ENCODE results near the gene PLRG1.

DNA sequence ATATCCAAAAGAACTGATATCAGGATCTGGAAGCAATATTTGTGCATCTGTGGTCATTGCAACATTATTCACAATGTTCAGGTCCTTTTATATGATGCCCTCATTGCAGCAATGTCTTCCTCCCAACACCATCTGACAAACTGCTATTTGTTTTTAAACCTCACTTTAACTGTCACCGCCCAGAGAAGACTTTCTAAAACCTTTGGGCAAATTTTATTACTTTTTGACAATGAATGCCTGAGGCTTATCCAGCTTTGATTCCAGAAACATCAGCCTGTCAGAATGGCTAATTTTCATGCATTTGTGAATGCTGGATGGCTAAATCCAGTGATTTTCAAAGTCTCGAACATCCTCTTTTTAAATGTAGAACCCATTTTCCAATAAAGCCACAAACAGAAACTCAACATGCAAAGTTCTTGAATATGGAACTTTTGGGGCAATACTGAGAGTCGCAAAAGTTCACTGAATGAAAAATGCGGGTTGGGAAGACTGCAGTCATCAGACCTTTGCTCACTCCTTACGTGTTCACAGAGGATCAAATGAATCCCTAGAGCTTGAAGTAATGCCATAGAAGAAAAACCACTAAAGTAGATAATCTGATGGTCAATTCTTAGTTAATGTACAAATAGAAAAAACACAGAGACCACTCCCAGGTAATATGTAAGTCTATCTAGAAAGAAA, 23.1 kb upstream of the PLRG1 start:
- TF ChIP-seq CTCF (IDR thresholded peaks at IDR 0.05) (no peak), POLR2A (IDR thresholded peaks at IDR 0.05) (no peak)
